Liver (tissue), 9 donors: ENCODE results near the gene EPSTI1. TPM values are rescaled to one million over a fixed set of nuclear protein-coding genes. Genes with fewer than 3 reads are reported as not detected.

Experiments used
- DNase-seq: peaks from one replicate; pipeline ENCODE4 v3.0.0-alpha.2; 2017; ENCODE audit warnings: low spot score
- H3K27ac ChIP-seq, 2 donors: one replicate each; pipeline ENCODE4 v1.7.0; 2013; ENCODE audit warnings: inconsistent platforms in 2 of 2, low read length in 2 of 2, control low read depth in 1 of 2, low read depth in 1 of 2, mild to moderate bottlenecking in 1 of 2
- H3K27me3 ChIP-seq, 4 donors: one replicate each; pipeline versions ENCODE4 v1.6.1 to v1.7.0; 2013; ENCODE audit warnings: low read length in 3 of 4, inconsistent platforms in 1 of 4, mild to moderate bottlenecking in 1 of 4, moderate library complexity in 1 of 4; ENCODE audit not compliant: control insufficient read depth in 4 of 4, insufficient read depth in 4 of 4
- H3K36me3 ChIP-seq, 4 donors: one replicate each; pipeline versions ENCODE4 v1.6.1 to v1.7.0; 2013; ENCODE audit warnings: low read length in 3 of 4, mild to moderate bottlenecking in 3 of 4, low read depth in 1 of 4, moderate library complexity in 1 of 4; ENCODE audit not compliant: control insufficient read depth in 4 of 4, insufficient read depth in 3 of 4
- H3K4me1 ChIP-seq, 4 donors: one replicate each; pipeline versions ENCODE4 v1.6.1 to v1.7.0; 2013; ENCODE audit warnings: low read length in 3 of 4, mild to moderate bottlenecking in 3 of 4, moderate library complexity in 1 of 4; ENCODE audit not compliant: control insufficient read depth in 4 of 4, insufficient read depth in 4 of 4
- H3K4me3 ChIP-seq, 3 donors: one replicate each; pipeline versions ENCODE4 v1.6.1 to v1.7.0; 2013; ENCODE audit warnings: low read length in 3 of 3, control low read depth in 1 of 3, low read depth in 1 of 3, mild to moderate bottlenecking in 1 of 3
- H3K9ac ChIP-seq, 2 donors: one replicate each; pipeline ENCODE4 v1.7.0; 2013; ENCODE audit warnings: low read length in 2 of 2, mild to moderate bottlenecking in 2 of 2, moderate library complexity in 2 of 2, control low read depth in 1 of 2, low read depth in 1 of 2
- H3K9me3 ChIP-seq, 4 donors: one replicate each; pipeline versions ENCODE4 v1.6.1 to v1.7.0; 2013; ENCODE audit warnings: low read length in 3 of 4; ENCODE audit not compliant: control insufficient read depth in 4 of 4
- ATF3 ChIP-seq: IDR thresholded peaks from 2 replicates; pipeline ENCODE4 v1.6.1; 2016; ENCODE audit warnings: antibody characterized with exemption
- CTCF ChIP-seq: fragments of 150-350 bp; IDR thresholded peaks from 2 replicates; pipeline ENCODE4 v1.5.1; 2017; ENCODE audit warnings: improper control_type of control experiment, low read depth, low read length; ENCODE audit not compliant: missing input control
- EGR1 ChIP-seq, 2 donors: IDR thresholded peaks; 2 replicates each; pipeline ENCODE4 v1.6.1; 2016 to 2018; ENCODE audit warnings: antibody characterized with exemption in 2 of 2, low read depth in 2 of 2
- FOXA1 ChIP-seq: IDR thresholded peaks from 2 replicates; pipeline ENCODE4 v1.6.1; 2016; ENCODE audit warnings: antibody characterized with exemption
- FOXA2 ChIP-seq: IDR thresholded peaks from 2 replicates; pipeline ENCODE4 v1.6.1; 2016; ENCODE audit warnings: antibody characterized with exemption
- GABPA ChIP-seq, 2 donors: IDR thresholded peaks in 1 of 2; conservative IDR thresholded peaks in 1 of 2; 2 replicates each; pipeline ENCODE4 v1.6.1; 2016; ENCODE audit warnings: antibody characterized with exemption in 2 of 2, mild to moderate bottlenecking in 1 of 2, moderate library complexity in 1 of 2
- HNF4A ChIP-seq, 2 donors: conservative IDR thresholded peaks; 2 replicates each; pipeline ENCODE4 v1.6.1; 2016; ENCODE audit warnings: antibody characterized with exemption in 2 of 2, mild to moderate bottlenecking in 2 of 2
- HNF4G ChIP-seq: IDR thresholded peaks from 2 replicates; pipeline ENCODE4 v1.6.1; 2016; ENCODE audit warnings: antibody characterized with exemption
- JUND ChIP-seq, 2 donors: IDR thresholded peaks; 2 replicates each; pipeline ENCODE4 v1.6.1; 2016; ENCODE audit warnings: antibody characterized with exemption in 2 of 2
- MAX ChIP-seq: IDR thresholded peaks from 2 replicates; pipeline ENCODE4 v1.6.1; 2016; ENCODE audit warnings: antibody characterized with exemption
- NR2F2 ChIP-seq: IDR thresholded peaks from 2 replicates; pipeline ENCODE4 v1.6.1; 2016; ENCODE audit warnings: antibody characterized with exemption
- RAD21 ChIP-seq, 2 donors: IDR thresholded peaks; 2 replicates each; pipeline ENCODE4 v1.6.1; 2016; ENCODE audit warnings: antibody characterized with exemption in 2 of 2, mild to moderate bottlenecking in 2 of 2
- REST ChIP-seq: IDR thresholded peaks from 2 replicates; pipeline ENCODE4 v1.6.1; 2016; ENCODE audit warnings: antibody characterized with exemption, mild to moderate bottlenecking
- RXRA ChIP-seq, 2 donors: IDR thresholded peaks; 2 replicates each; pipeline ENCODE4 v1.6.1; 2017 to 2018; ENCODE audit warnings: antibody characterized with exemption in 2 of 2, mild to moderate bottlenecking in 1 of 2
- SP1 ChIP-seq: IDR thresholded peaks from 2 replicates; pipeline ENCODE4 v1.6.1; 2018; ENCODE audit warnings: antibody characterized with exemption, mild to moderate bottlenecking
- TAF1 ChIP-seq: conservative IDR thresholded peaks from 2 replicates; pipeline ENCODE4 v1.6.1; 2016; ENCODE audit warnings: antibody characterized with exemption, mild to moderate bottlenecking
- YY1 ChIP-seq: IDR thresholded peaks from 2 replicates; pipeline ENCODE4 v1.6.1; 2016; ENCODE audit warnings: antibody characterized with exemption, mild to moderate bottlenecking
- ZBTB33 ChIP-seq: IDR thresholded peaks from 2 replicates; pipeline ENCODE4 v1.6.1; 2016; ENCODE audit warnings: antibody characterized with exemption
- WGBS: extraction: QIAGEN DNeasy Blood & Tissue Kit; methylation state at CpG from one replicate; pipeline ENCODE4 v1.1.7; 2013; 5-methylcytosine and 5-hydroxymethylcytosine counted together
- polyA plus RNA-seq, 2 donors: library from polyadenylated mRNA; stranded (reverse) in 1 of 2; unstranded in 1 of 2; fragments of 200-250 nt in 1 of 2; fragments of >200 nt in 1 of 2; fragmentation: Nextera tagmentation in 1 of 2; extraction: Ambion mirVana in 1 of 2; gene quantifications; one replicate each; pipeline versions ENCODE4 v1.2.1 to v1.2.3, GENCODE V29; 2013 to 2015
- total RNA-seq, 2 donors: library from RNA; depleted of rRNA; stranded (reverse); fragments of >200 nt; gene quantifications; one replicate each; pipeline ENCODE4 v1.2.3, GENCODE V29; 2014
- donor health status: healthy.
- donor health status: healthy.
- donor health status: healthy.
- donor health status: healthy.
- donor health status: healthy.

EPSTI1 gene
- total and polyA plus RNA-seq, 4 donors: 2.1 to 20.3 (median 4.2) TPM

GRCh38 chr13:42859760-42860159 is 132.3 kb downstream of the EPSTI1 start:
- DNase-seq: no peak
- H3K4me1 ChIP-seq: no peaks in the 10 kb centered on the region

More at GRCh38 chr13:42859760-42860159, 132.3 kb downstream of the EPSTI1 start:
- Histone ChIP-seq H3K36me3 (no peaks in the 10 kb centered on the region), H3K27ac (no peak overlapping the region), H3K27me3 (no peaks in the 10 kb centered on the region), H3K9me3 (peaks cover 0 to 2% (median 0%) of the 10 kb centered on the region in 4 donors), H3K9ac (no peak overlapping the region), H3K4me3 (no peak overlapping the region)
- TF ChIP-seq YY1 (no peak), JUND (IDR thresholded peaks at IDR 0.05) (no peak), RXRA (IDR thresholded peaks at IDR 0.05) (no peak), SP1 (no peak), ATF3 (no peak), MAX (no peak), ZBTB33 (no peak), FOXA2 (no peak), EGR1 (IDR thresholded peaks at IDR 0.05; ENCODE audit: low read depth in 2 of 2) (no peak), HNF4G (no peak), GABPA (IDR thresholded peaks at IDR 0.05 in 1 of 2, conservative IDR thresholded peaks at IDR 0.05 in 1 of 2) (no peak), FOXA1 (no peak), TAF1 (no peak), HNF4A (conservative IDR thresholded peaks at IDR 0.05) (no peak), REST (no peak), RAD21 (IDR thresholded peaks at IDR 0.05) (no peak), NR2F2 (no peak), CTCF (no peak)
- WGBS: 66% methylated on average over 2 of the region's 2 CpGs
